PFSK-1 (cell line): ENCODE results near the gene KCNQ1.

Experiments used
- POLR2AphosphoS5 ChIP-seq: IDR thresholded peaks from 2 replicates; pipeline ENCODE4 v1.6.1; 2012; ENCODE audit warnings: low read depth, mild to moderate bottlenecking, control low read depth, low read length, moderate library complexity
- TAF1 ChIP-seq: IDR thresholded peaks from 2 replicates; pipeline ENCODE4 v1.6.1; 2012; ENCODE audit warnings: low read length, control low read depth, borderline replicate concordance; ENCODE audit not compliant: insufficient read depth

- no peak for TF ChIP-seq POLR2AphosphoS5
- no peak for TF ChIP-seq TAF1
Measured at GRCh38 chr11:2590131-2590964, 145.5 kb downstream of the KCNQ1 start.
